Kidney (tissue), 14 donors: ENCODE data around the gene GDPD5. TPM values are rescaled to one million over a fixed set of nuclear protein-coding genes. Genes with fewer than 3 reads are reported as not detected.

Experiments
- DNase-seq, 5 donors: peaks; one replicate each; pipeline ENCODE4 v3.0.0-alpha.2; 2013 to 2020
- FAIRE-seq: peaks from 2 replicates; lab custom pipeline; 2012; peaks lifted over from hg19 to GRCh38; lab: Jason Lieb, UNC
- H3K27ac ChIP-seq, 2 donors: one replicate each; pipeline ENCODE4 v1.7.0; 2013; ENCODE audit warnings: low read depth in 2 of 2, low read length in 2 of 2, inconsistent platforms in 1 of 2
- H3K27me3 ChIP-seq: one replicate; pipeline ENCODE4 v1.7.1; 2013; ENCODE audit warnings: low read length, inconsistent platforms; ENCODE audit not compliant: control insufficient read depth, insufficient read depth
- H3K36me3 ChIP-seq, 3 donors: one replicate each; pipeline versions ENCODE4 v1.7.0 to v1.7.1; 2013; ENCODE audit warnings: low read length in 3 of 3, control low read depth in 1 of 3, inconsistent platforms in 1 of 3; ENCODE audit not compliant: insufficient read depth in 3 of 3, control insufficient read depth in 2 of 3
- H3K4me1 ChIP-seq, 3 donors: one replicate each; pipeline versions ENCODE4 v1.7.0 to v1.7.1; 2013; ENCODE audit warnings: low read length in 3 of 3, inconsistent platforms in 1 of 3, low read depth in 1 of 3; ENCODE audit not compliant: control insufficient read depth in 2 of 3, insufficient read depth in 2 of 3
- H3K4me3 ChIP-seq, 3 donors: one replicate each; pipeline versions ENCODE4 v1.7.0 to v1.8.1; 2013; ENCODE audit warnings: low read length in 3 of 3, control low read depth in 1 of 3, inconsistent platforms in 1 of 3
- H3K9ac ChIP-seq, 3 donors: one replicate each; pipeline versions ENCODE4 v1.7.0 to v1.7.1; 2013; ENCODE audit warnings: low read length in 3 of 3, control low read depth in 1 of 3, inconsistent platforms in 1 of 3
- H3K9me3 ChIP-seq, 3 donors: one replicate each; pipeline versions ENCODE4 v1.7.0 to v1.7.1; 2013; ENCODE audit warnings: low read length in 3 of 3, control low read depth in 1 of 3, inconsistent platforms in 1 of 3; ENCODE audit not compliant: control insufficient read depth in 2 of 3, insufficient read depth in 1 of 3
- intact Hi-C: fragments of 100-400 bp; cut with DNase I; formaldehyde crosslinking; loops from one replicate; pipeline ENCODE4 v1.11.1; 2022
- polyA plus RNA-seq: library from polyadenylated mRNA; stranded (reverse); fragments of 350-450 nt; fragmentation: Illumina TruSeq; extraction: RNeasy Lipid Tissue Mini Kit (QIAGEN cat#74804); gene quantifications from one replicate; pipeline ENCODE4 v1.2.3, GENCODE V29; 2014; ENCODE audit warnings: low read depth, low replicate concordance; ENCODE audit not compliant: insufficient read depth
- total RNA-seq: library from RNA; stranded (reverse); fragmentation: NEBNext Ultra II Directional; extraction: Animal tissue kit (Norgen Biotek cat#: 25700); gene quantifications from one replicate; pipeline ENCODE4 v1.2.1, GENCODE V29; 2021
- TF ChIP-seq, protein P1 (sequence below): IDR thresholded peaks from 3 replicates; pipeline ENCODE4 v1.5.1; 2012; ENCODE audit warnings: mild to moderate bottlenecking, moderate library complexity, borderline replicate concordance; ENCODE audit not compliant: insufficient read depth; ENCODE audit errors: extremely low read depth
- donor health status: control.
- donor health status: control.
- donor health status: control.
- donor health status: control.
- donor health status: control.
- donor health status: DM: yes; HTN: yes; CAD: no.
- donor health status: Normal renal cell carcinoma (clear cell type).

Gene GDPD5
- total and polyA plus RNA-seq, 2 donors from 2014 or later = 3.9 to 11.4 TPM

DNA sequence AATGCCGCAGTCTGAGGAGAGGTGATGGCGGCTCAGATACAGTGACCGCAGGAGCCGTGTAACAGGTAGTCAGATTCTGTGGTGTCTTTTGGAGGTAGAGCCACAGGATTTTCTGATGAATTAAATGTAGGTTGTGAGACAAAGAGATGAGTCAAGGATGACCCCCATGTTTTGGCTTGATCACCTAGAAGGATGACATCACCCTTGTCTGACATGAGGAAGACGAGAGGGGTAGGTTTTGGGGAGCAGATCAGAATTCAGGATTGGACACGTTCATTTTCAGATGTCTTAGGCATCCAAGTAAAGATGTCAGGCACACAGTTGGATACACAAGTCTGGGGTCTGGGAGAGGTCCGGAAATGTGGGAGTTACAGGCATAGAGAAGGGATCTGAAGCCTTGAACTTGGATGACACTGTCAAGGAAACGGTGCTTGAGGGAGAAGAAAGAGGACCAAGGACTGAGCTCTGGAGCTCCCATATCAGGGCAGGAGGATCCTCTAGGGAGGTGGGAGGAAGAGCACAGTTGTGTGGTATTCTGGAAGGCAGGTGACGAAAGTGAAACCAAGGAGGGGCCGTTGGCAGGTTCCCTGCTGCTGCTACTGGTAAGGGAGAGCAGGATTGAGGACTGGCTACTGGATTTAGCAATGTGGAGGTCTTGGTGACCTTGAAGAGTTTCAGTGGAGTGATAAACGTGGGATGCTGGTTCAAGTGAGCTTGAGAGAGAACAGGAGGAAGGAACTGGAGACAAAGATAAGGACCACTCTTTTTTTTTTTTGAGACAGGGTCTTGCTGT lies 12.6 kb upstream of the GDPD5 start:
- DNase-seq = no peak
- intact Hi-C loops = no loop called here
- Histone ChIP-seq H3K36me3 (no peaks in the 10 kb centered on the region), H3K4me1 (no peaks in the 10 kb centered on the region), H3K9ac (no peak overlapping the region), H3K4me3 (no peak overlapping the region), H3K27ac (no peak overlapping the region), H3K9me3 (no peaks in the 10 kb centered on the region), H3K27me3 (no peaks in the 10 kb centered on the region)
- TF ChIP-seq, protein P1, sequence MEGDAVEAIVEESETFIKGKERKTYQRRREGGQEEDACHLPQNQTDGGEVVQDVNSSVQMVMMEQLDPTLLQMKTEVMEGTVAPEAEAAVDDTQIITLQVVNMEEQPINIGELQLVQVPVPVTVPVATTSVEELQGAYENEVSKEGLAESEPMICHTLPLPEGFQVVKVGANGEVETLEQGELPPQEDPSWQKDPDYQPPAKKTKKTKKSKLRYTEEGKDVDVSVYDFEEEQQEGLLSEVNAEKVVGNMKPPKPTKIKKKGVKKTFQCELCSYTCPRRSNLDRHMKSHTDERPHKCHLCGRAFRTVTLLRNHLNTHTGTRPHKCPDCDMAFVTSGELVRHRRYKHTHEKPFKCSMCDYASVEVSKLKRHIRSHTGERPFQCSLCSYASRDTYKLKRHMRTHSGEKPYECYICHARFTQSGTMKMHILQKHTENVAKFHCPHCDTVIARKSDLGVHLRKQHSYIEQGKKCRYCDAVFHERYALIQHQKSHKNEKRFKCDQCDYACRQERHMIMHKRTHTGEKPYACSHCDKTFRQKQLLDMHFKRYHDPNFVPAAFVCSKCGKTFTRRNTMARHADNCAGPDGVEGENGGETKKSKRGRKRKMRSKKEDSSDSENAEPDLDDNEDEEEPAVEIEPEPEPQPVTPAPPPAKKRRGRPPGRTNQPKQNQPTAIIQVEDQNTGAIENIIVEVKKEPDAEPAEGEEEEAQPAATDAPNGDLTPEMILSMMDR = no peak
- FAIRE-seq = no peak

DNA sequence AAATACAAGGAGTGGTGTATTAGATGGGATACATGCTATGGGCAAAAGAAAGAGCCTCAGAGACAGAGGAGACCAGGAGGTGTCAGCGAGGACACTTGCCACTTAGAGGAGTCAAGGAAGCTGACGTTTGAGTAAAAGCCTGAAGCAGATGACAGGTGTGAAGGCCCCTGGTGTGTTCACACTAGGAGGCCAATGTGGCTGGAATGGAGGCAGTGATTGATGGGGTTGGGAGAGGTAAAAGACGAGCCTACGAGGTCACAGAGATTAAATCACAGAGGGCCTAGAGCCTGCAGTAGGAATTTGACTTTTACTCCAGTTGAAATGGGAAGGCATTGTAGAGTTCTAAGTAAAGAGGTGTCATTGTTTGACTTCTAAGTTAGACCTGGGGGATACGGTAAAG lies 12.0 kb upstream of the GDPD5 start:
- FAIRE-seq (no peak), DNase-seq (no peak)
- Histone ChIP-seq H3K27me3 (no peaks in the 10 kb centered on the region), H3K4me3 (no peak overlapping the region), H3K9me3 (no peaks in the 10 kb centered on the region), H3K9ac (no peak overlapping the region), H3K36me3 (no peaks in the 10 kb centered on the region), H3K27ac (no peak overlapping the region), H3K4me1 (no peaks in the 10 kb centered on the region)
- TF ChIP-seq, protein P1 = no peak
- intact Hi-C loops = no loop called here

DNA sequence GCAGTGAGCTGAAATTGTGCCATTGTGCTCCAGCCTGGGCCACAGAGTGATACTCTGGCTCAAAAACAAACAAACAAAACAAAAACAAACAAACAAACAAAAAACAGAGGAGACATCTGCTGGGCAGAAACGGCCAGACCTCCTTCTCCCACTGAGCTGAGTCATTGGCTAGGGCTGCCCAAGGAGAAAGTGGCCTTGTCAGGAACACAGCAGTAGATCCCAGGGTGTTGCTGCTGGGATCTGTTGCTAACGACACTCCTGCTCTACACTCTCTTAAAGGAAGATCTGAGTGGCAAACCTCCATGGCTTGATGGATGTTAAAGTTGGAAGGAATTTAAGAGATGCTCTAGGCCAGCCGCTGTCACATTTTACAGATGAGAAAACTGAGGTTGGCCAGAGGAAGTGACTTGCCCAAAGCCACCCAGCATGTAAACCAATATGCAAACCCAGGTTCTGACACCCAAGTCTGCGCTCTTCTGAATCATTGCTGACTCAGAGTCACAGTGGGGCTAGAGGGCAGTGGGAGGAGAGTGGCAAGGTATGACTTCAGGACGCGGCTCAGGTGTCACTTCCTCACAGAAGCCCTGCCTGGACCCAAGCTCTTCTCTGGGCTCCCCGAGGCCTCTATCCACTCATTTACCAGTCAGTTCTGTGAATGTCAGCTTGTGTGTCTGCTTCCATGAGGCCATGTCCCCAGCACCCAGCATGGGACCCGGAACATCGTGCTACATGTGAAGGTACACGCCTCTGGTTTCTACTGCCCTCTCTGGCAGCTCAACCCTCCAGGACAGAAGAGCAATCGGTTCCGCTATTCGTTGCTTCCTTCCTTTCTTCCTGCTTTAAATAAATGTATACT lies 11.3 kb upstream of the GDPD5 start:
- H3K4me1 ChIP-seq = no peaks in the 10 kb centered on the region
- no peaks in the 10 kb centered on the region for H3K36me3 ChIP-seq
- no peaks in the 10 kb centered on the region for H3K27me3 ChIP-seq
- H3K27ac ChIP-seq = no peak overlapping the region
- DNase-seq (no peak), FAIRE-seq (no peak)
- H3K9me3 ChIP-seq = no peaks in the 10 kb centered on the region
- no peak overlapping the region for H3K4me3 ChIP-seq
- TF ChIP-seq, protein P1 = no peak
- intact Hi-C loops = no loop called here
- H3K9ac ChIP-seq = no peak overlapping the region
